Stimulated activated CD4-positive, alpha-beta T cell treated with anti-CD3 and anti-CD28 coated beads, Interleukin-4, amount 100 ng/mL, for 48 hours (primary cell): Measurements from ENCODE around the gene EPHB2.

Experiments used
- DNase-seq, 2 donors: peaks; one replicate each; pipeline ENCODE4 v3.0.0-alpha.2; 2020; ENCODE audit warnings: low read depth in 2 of 2

The EPHB2 gene

GRCh38 chr1:22880174-22880601, 169.5 kb downstream of the EPHB2 start:
- DNase-seq, result no peak

GRCh38 chr1:22883406-22883805, 172.8 kb downstream of the EPHB2 start:
- no peak for DNase-seq

- DNase-seq, result no peak
Observed at GRCh38 chr1:22884806-22885530, 174.3 kb downstream of the EPHB2 start.

GRCh38 chr1:22886211-22886610, 175.6 kb downstream of the EPHB2 start:
- no peak for DNase-seq

- no peak for DNase-seq
Observed at GRCh38 chr1:22887491-22887890, 176.9 kb downstream of the EPHB2 start.

GRCh38 chr1:22888320-22889075, 177.9 kb downstream of the EPHB2 start:
- no peak for DNase-seq

- DNase-seq, result no peak
Observed at GRCh38 chr1:22889213-22889827, 178.7 kb downstream of the EPHB2 start.

- DNase-seq, result no peak
Observed at GRCh38 chr1:22892789-22893188, 182.2 kb downstream of the EPHB2 start.

- DNase-seq, result no peak
Observed at GRCh38 chr1:22893292-22893691, 182.7 kb downstream of the EPHB2 start.

- DNase-seq, result no peak
Observed at GRCh38 chr1:22895357-22895756, 184.7 kb downstream of the EPHB2 start.

GRCh38 chr1:22896184-22896583, 185.5 kb downstream of the EPHB2 start:
- DNase-seq, result no peak

GRCh38 chr1:22900451-22900850, 189.8 kb downstream of the EPHB2 start:
- no peak for DNase-seq

- DNase-seq, result no peak
Observed at GRCh38 chr1:22903113-22903512, 192.5 kb downstream of the EPHB2 start.

- DNase-seq, result no peak
Observed at GRCh38 chr1:22906968-22907367, 196.3 kb downstream of the EPHB2 start.

- no peak for DNase-seq
Observed at GRCh38 chr1:22907528-22907927, 196.9 kb downstream of the EPHB2 start.

- no peak for DNase-seq
Observed at GRCh38 chr1:22908880-22909426, 198.3 kb downstream of the EPHB2 start.

GRCh38 chr1:22910286-22910685, 199.6 kb downstream of the EPHB2 start:
- DNase-seq, result no peak

- DNase-seq, result no peak
Observed at GRCh38 chr1:22910986-22911651, 200.5 kb downstream of the EPHB2 start.

- no peak for DNase-seq
Observed at GRCh38 chr1:22912311-22912710, 201.7 kb downstream of the EPHB2 start.

GRCh38 chr1:22913421-22914141, 202.9 kb downstream of the EPHB2 start:
- DNase-seq, result no peak

GRCh38 chr1:22914156-22914555, 203.5 kb downstream of the EPHB2 start:
- no peak for DNase-seq
